Ramos (cell line): ENCODE measurements around the gene CCDC136.

Source experiments
- in situ Hi-C: fragments of 300-500 bp; cut with MboI; formaldehyde crosslinking; loops from one replicate; pipeline ENCODE4 v1.14.3; 2022; ENCODE audit warnings: low sequenced_read_pairs; ENCODE audit not compliant: unreplicated experiment

CCDC136 gene

DNA sequence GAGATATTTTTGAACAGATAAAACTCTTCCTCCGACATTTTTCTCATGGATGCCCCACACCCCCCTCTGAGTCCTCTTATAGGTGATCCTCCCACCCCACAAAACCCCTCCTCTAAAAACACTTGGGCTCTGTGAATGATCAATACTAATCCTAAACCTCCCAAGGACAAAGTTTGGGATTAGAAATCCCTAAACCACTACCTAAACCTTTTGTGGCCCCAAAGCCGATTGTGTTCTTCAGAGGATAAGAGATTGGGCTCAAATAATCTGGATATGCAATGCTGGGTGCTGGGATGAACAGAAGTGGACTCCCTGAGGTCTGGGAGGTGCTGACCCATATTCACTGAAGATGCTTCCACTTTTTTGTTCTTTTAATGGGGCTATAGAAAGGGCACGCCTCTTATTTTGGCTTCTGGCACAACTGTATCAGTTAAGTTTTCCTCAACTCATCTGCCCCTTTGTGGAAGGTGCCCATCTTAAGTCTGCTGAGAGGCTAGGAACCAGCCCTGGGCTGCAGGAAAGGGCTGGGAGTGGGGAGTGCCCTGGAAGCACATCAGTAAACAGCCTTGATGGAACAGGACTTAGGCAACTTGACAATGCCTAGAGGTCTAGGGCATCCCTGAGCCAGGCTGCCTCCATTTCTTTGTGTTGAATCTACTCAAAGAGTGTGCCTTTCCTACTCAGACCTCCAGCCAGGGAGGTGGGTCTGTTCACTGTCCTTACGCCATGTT lies 15.9 kb upstream of the CCDC136 start, which contains the start of gene OPN1SW:
OPN1SW (minus strand) TSS at position 51 of the 731 bp plus-strand sequence; CDS start at position 38, 13 bp downstream.
- in situ Hi-C loops: no loop called here

DNA sequence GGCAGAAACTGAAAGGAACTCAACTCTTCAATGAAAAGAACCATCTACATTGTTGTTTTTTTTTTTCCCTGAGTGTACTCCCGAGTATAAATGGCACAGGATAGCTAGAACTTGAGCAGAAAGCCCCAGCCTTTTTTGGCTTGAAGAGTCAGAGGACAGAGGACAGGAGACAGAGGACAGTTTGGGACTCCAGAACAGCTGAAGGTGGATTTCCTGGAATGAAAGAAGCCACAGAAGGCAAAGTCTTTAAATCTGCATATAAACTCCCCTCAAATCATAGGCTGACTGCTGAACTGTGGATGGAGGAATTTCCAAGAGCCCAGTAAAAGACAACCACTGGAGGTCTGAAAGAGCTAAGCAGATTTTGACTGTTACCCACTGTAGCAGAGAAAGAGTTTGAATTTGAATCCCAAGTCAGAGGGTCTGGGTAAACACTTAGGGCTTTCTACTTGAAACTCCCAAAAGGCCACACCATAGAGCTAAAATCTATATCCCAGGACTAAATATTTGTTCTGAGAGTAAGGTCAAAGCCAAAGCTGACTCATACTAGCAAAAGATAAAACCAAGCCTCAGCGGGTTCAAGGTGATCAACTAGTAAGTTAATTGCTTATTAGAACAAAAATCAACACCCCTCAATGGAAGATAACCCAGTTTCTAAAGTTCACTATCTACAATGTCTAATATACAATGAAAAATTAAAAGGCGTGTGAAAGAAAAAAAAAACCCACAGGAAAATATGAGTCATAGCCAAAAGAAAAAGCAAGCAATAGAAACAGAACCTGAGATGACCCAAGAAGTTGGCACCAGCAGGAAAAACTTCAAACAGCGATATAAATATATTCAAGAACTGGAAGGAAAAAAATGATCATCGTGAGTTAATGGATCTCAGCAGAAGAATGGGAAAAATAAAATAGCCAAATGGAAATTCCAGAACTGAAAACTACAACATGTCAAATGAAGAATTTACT lies 14.3 kb upstream of the CCDC136 start:
- in situ Hi-C loops: no loop called here

DNA sequence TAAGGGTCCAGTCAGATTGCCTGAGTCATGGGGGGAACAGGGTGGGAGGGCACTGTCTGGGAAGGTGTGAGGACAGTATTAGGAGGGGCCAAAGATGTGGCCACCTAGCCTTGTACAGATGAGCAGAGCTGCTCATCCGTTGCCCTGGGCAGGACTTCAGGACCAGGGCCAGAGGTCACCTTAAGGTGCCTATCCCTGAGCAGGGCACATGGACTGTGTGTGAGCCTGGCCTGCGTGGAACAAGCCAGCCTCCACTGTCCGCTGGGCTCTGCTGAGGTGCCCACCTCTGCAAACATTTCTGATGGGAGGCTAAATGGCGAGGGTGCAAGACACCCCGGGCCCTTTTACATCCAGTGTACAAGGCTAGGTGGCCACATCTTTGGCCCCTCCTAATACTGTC lies 12.8 kb upstream of the CCDC136 start:
- in situ Hi-C loops: no loop called here

DNA sequence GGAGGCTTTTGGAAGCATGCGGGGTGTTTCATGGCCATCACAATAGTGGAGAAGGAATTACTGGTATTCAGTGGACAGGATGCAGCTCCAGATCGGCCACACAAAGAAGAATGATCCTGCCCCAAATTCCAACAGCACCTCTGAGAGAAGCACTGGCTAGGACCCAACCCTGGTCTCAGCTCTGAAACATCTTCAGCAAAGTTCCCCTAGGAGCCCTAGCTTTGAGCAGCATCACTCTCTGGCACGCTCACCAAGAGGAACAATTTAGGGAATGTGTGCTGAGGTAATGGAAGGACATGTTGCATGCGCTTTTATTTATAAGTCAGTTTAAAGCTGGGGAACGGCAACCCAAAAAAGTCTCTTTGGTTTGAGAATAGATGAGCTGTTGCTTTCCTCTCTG lies 10.6 kb upstream of the CCDC136 start:
- in situ Hi-C loops: no loop called here

DNA sequence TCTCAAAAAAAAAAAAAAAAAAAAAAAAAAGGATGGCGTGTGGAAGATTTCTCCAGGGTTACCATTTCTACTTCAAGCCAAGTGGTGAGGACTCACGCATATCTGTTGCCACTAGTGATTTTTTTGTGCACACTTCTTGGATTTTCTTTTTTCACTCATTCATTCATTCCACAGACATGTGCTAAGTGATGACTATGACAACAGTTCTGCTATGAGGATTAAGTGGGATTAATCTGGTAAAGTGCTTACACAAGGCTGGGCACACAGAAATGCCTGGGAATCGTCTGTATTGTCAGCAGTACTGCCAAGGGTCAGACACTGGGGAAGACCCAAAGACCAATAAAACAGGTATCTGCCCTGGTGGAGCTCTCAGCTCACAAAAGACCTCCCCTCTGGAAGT lies 9.9 kb upstream of the CCDC136 start:
- in situ Hi-C loops: no loop called here

DNA sequence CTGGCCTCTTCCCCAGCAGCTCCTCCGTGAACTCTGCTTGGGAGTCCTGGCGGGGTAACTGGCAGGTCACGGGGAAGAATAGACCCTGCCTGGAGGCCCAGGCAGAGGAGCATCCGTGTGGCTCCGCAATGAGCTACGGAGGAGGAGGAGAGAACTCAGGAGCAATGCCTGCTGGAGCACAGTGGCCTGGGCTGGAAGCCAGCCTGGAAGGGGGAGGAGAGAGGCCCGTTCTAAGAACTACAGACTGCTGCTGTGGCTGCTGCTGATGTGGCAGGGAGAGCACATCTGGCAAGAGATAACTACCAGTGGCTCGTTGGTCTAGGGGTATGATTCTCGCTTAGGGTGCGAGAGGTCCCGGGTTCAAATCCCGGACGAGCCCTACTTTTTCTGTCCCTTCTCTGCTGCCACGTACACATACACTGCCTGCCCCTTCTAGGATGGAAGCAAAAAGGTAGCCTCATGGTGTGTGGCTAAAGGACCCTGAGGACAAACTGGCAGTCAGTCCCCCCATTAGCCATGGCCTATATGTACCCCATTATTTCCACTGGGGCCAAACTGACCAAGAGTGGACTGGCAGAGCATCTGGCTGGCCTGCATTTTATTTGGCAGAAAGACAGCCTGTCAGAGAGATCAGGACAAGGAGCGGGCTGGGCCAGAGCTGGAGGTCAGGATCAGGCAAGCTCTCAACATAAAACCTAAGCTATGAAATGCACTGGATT lies 8.5 kb upstream of the CCDC136 start:
- in situ Hi-C loops: no loop called here

DNA sequence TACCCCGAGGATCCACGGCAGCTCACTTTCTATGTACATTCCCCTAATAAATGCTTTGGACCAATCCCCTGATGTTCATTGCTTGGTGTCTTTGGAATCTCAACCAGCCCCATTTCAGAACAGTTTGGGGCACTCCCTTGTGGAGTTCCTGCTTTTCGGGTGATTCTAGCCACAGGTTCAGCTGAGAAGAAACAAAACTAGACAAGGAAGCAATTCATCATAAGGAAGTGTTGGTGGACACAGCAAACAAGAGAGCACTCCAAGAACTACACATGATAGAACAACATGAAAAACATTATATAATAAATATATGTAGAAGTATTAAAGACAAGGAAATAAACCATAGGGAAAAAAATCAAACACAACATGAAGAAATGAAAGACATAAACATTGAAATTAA lies 6.0 kb upstream of the CCDC136 start:
- in situ Hi-C loops: no loop called here

DNA sequence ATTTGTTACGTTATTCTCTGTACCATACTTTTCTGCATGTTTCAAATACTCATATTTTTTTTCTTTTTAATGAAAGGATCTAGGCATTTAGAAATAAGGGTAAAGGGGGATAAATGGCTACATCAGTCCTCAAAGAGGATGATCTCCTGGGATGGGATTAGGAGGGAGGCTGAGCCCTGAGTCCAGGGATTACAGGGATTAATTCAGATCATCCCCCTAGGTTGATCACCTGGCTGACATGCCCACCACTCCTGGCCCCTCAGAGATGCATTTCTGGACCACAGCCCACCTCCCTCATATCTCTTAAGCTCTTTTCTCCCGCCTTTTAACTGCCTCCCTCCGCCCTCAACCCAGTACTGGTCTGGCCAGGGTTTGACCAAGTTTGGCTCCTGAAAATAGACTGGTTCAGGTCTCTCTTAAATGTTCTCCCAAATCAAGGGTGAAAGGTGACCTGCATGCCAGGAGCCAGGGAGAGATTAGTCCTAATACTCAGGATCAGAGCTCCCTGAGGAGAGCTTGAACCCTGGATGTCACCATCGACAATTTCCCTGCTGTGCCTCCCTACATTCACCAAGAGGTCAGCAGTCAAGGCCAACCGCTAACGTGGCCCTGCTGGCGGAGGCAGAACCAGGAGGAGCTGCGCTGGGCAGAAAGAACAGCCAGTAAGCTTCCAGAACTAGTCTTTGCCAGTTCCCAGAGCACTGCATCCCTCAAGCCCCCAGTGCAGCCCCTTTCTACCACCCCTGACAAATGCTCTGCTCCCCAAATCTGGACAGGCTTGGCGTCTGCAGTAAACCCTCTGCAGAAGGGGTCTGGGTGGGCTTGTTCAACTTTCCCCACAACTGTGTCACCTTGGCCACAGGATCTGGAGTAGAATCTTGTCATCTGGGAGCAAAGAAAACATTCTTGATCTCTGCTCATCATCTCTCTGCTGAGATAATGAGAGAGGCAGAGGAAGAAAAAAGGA lies 3.0 kb upstream of the CCDC136 start:
- in situ Hi-C loops: no loop called here

DNA sequence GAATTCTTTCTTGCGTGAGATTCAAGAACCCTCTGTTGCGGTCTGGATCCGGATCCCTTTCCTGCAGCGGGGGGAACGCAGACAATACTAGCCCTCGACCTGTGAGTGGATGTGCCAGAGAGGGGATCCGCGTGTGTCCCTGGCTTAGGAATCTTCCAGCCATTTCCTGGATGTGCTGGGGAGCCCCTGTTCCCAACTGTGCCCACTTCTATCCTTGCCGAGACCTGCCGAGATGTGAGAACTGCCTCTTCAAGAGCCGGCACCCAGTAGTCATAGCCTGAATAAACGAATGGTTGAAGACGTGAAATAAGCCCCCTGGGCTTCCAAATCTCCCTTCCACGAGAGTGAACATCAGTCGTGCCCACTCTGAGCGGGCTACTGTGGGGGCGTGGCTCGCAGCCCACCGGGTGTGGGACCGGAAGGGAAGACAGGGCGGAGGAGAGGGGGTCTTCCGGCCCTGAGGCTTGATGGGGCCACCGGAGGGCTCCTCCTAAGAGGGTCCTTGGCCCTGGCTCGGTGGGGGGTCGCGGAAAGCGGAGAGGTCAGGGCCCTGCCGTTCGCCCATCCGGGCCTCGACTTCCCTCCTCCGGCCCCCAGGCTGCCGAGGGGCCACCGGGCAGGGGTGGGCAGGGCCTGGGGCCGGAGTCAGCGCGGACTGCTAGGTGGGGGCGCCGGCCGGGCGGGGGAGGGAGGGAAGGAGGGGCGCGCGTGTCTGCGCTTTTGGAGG lies 1.3 kb upstream of the CCDC136 start:
- in situ Hi-C loops: no loop called here

DNA sequence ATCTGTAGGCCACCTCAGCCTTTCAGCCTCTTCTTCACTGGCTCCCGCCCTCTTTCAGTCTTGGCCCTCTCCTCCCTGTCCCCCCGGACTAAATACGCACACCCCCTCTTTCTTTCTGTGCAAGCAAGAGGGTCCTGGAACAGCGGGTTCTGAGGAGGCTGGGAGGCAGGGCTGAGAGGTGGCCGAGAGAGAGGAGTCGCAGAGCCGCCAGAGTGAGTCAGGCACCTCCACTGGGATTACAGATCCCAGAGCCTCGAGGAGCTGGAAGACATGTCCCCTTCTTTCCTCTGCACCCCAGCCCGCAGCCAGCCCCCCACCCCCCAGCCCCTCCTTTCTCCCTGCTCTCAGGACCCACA lies 182 bp downstream of the CCDC136 start:
- in situ Hi-C loops: no loop called here

DNA sequence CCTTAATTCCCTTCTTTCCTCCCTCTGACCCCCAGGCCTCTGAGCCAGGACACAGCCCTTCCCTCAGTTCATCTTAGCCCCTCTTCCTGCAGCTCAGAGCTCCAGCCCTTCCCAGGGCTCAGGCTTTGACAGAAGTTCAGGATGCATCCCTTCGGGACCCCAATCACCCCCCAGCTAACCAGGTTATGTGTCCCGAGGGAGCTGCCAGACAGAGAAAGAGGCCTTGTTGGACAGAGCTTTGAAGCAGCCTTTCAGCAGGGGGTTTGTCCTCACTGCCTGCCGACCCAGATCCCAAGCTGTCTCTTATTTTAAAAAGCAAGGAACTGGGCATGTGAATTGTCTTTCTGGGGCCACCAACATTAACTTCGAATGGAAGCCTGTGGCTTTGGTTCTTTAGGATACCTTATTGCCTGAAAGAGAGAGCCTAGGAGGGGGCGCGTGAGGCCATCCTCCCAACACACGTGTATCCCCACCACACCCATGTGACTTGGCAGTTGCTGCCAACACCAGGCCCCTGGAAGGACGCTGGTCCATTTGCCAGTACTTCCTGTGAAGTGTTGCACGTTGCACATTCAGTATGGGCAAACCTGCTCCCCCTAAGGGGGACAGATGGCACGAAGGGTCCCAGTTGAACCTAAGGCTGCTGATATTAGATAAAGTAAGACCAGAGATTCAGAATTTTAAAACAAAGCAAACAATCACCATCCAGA lies 858 bp downstream of the CCDC136 start:
- in situ Hi-C loops: no loop called here

DNA sequence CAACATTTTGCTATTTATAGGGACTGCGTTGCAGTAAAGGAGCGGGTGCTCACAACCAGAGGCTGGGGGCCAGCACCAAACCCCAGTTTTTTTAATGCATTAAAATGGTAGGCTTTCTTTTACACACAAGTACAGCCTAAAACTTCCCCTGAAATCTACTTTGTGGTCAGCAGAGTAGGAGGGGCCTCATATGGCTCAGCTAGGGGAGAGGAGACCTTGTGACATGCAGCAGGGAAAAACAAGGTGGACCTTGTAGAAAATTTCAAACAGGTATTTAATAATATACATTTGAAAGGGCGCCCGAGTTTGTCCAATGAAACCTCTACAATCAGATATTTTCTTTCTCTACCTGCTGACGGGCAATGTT lies 1.4 kb downstream of the CCDC136 start:
- in situ Hi-C loops: no loop called here

DNA sequence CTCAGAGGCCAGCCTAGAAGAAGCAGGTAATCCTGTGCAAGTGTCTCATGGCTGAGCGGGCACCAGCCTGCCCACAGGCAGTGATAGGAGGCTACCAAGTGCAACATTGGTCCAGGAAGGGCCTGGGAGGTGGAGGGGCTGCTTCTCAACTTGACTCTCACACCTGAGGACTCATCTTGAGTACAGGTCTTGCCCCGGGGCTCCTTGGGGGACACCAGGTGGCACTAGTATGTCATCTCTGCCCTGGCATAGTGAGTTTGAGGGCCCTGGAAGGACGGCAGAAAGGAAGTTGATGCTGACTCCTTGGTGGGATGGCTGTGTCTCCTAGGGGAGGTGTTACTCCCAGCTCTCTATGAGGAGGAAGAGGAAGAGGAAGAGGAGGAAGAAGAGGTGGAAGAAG lies 2.3 kb downstream of the CCDC136 start:
- in situ Hi-C loops: no loop called here

DNA sequence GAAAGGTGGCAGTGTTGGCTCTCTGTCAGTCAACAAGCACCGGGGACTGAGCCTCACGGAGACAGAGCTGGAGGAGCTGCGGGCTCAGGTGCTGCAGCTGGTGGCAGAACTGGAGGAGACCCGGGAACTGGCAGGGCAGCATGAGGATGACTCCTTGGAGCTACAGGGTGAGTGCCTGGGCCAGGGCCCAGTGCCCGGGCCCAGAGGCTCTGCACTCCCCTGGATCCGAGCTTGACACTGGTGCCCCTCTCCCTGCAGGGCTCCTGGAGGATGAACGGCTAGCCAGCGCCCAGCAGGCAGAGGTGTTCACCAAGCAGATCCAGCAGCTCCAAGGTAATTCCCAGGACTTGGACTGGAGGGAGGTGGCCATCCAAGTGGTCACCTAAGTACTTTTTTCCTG lies 2.7 kb downstream of the CCDC136 start:
- in situ Hi-C loops: no loop called here

DNA sequence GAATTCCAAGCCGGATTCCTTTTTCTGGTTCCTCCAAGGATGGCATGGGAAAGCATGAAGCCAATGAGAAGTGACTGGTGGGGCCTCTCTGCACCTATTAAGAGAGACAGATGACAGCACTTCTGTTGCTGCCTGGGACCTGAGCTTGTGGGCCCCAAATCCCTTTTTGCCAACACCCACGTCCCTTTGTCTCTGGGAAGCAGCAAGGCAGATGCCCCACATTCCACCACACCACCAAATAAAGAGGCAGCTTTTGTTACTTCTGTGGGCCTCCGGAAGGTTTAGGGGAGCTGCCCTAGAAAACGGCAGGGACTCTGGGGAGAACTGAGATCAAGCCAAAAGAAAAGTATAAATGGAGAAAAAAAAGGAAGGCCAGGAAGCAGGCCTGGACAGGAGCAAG lies 3.4 kb downstream of the CCDC136 start:
- in situ Hi-C loops: no loop called here

DNA sequence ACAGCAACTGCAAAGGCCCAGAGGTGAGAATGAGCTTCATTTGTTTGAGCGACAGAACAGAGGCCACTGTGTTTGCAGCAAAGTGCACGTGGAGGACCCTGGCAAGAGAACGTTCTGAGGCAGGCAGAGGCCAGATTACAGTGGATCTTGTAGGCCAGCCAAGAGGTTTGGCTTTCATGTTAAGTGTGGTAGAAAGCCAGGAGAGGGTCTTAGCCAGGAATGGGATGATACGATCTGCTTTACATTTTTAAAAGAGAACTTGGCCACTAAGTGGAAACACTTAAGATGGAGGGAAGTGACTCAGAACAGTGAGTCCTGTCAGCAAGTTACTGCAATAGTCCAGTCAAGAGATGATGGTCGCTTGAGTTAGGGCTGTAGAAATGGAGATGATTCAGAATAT lies 4.6 kb downstream of the CCDC136 start:
- in situ Hi-C loops: no loop called here

DNA sequence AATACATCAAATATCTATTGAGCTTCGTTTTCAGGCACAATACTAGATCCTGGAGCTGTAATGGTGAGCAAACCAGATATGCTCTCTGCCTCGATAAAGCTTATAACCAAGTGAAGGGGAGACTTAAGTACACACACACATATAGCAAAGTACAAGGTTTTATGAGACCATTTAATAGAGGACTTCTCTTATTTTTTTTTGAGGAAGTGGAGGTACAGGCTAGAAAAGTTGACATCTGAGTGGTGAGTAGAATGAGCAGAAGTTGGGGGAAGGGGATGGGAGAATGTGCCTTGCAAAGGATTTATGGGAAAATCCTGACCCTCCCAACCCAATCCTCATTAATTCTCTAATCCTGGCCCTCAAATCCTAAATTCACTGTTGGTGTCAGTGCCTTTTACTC lies 7.7 kb downstream of the CCDC136 start:
- in situ Hi-C loops: no loop called here

DNA sequence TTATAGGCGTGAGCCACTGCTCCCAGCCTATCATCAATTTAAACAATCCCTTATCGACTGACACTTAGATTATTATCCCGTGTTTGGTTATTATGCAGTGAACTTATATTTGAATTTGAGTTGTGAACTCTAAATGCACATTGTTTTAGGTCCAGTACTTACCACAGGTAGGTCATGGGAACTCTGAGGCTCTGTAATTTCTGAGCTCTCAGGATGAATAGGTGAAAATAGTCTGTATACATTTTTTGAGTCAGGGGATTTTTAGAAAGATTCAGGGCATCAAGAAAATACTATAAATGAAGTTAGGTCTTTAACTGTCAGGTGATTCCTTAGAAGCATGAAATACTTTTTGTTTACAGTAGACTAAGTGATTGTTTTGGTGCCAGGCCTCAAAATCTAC lies 8.8 kb downstream of the CCDC136 start:
- in situ Hi-C loops: no loop called here

DNA sequence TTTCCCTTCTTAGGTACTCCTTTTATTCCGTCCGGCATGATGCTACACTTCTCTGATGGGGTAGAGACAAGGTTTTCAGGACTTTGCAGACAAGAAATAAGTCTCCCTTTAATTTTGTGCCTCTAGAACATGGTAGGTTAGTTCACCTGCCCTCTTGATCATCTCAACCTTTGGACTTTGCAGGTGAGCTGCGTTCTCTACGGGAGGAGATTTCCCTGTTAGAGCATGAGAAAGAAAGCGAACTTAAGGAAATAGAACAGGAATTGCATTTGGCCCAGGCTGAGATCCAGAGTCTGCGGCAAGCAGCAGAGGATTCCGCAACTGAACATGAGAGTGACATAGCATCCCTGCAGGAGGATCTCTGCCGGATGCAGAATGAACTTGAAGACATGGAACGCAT lies 9.2 kb downstream of the CCDC136 start:
- in situ Hi-C loops: no loop called here
